ENCODE results near the gene RNU1-3. TPM values are rescaled to one million over a fixed set of nuclear protein-coding genes. Genes with fewer than 3 reads are reported as not detected.
"Not testable (repeated sequence)": the region's sequence is repeated elsewhere in the genome, so short reads cannot be mapped to it uniquely, and the experiment has no call there.

The RNU1-3 gene
- total and polyA plus RNA-seq, 2 of the 8 experiments (the other 6 are each of a cell fraction or from before 2014, with no cell fraction given): 145 to 1,303 TPM

- not testable (repeated sequence) for DNase-seq (ENCODE audit: low read depth in 1 of 2, low spot score in 2 of 2); H3K9me3 ChIP-seq (ENCODE audit: insufficient read depth in 2 of 2, low read depth in 1 of 2, low read length in 1 of 2); H2BK120ac ChIP-seq (replicated peaks; ENCODE audit: low read depth, low read length); H3K27ac ChIP-seq (ENCODE audit: low read depth, low read length); H2BK15ac ChIP-seq (ENCODE audit: low read length); FAIRE-seq; H4K8ac ChIP-seq (ENCODE audit: extremely low read depth, insufficient read depth, low read length); H2BK20ac ChIP-seq (ENCODE audit: low read length); H3K4me2 ChIP-seq (ENCODE audit: insufficient read depth in 1 of 2, low read depth in 2 of 2, low read length in 2 of 2); H3K27me3 ChIP-seq (replicated peaks in 1 of 4; ENCODE audit: control insufficient read depth in 3 of 4, extremely low read depth in 1 of 4, insufficient read depth in 3 of 4, low read length in 3 of 4); H3K23me2 ChIP-seq (ENCODE audit: low read depth, low read length); H4K20me1 ChIP-seq (replicated peaks in 1 of 2; ENCODE audit: control insufficient read depth in 1 of 2, insufficient read depth in 2 of 2, low read length in 2 of 2); H3K56ac ChIP-seq (replicated peaks; ENCODE audit: insufficient read length, low read depth, low read length); H3K79me2 ChIP-seq (ENCODE audit: control insufficient read depth in 1 of 2, insufficient read depth in 2 of 2, low read length in 2 of 2); H3K23ac ChIP-seq (ENCODE audit: insufficient read length); H3K79me1 ChIP-seq (ENCODE audit: low read depth, low read length); H3K4me1 ChIP-seq (replicated peaks in 1 of 4; ENCODE audit: control insufficient read depth in 3 of 4, insufficient read depth in 4 of 4, low read length in 3 of 4); H3K36me3 ChIP-seq (ENCODE audit: control insufficient read depth in 2 of 4, insufficient read depth in 4 of 4, low read length in 3 of 4); H4K5ac ChIP-seq (ENCODE audit: insufficient read length, low read depth, low read length); H3K9ac ChIP-seq (replicated peaks in 1 of 4; ENCODE audit: extremely low read depth in 1 of 4, low read depth in 3 of 4, low read length in 3 of 4); H3K18ac ChIP-seq (ENCODE audit: extremely low read depth, low read length); H3K14ac ChIP-seq (ENCODE audit: insufficient read length); H2AFZ ChIP-seq (ENCODE audit: low read length); H4K91ac ChIP-seq (replicated peaks; ENCODE audit: insufficient read length, low read length); H2BK5ac ChIP-seq (ENCODE audit: low read depth, low read length); H3K4me3 ChIP-seq (ENCODE audit: extremely low read depth in 1 of 4, insufficient read depth in 2 of 4, low read depth in 3 of 4, low read length in 4 of 4); H2BK12ac ChIP-seq (ENCODE audit: low read depth, low read length); H3K4ac ChIP-seq (replicated peaks; ENCODE audit: insufficient read length, low read depth, low read length); H2AK5ac ChIP-seq (ENCODE audit: low read depth, low read length)
- ChIA-PET POLR2A (ENCODE audit: partially characterized antibody) (interaction anchor here (1.2 kb wide), 1 partner anchor 15 kb away, joined by 3 read pairs; no protein-coding TSS in a partner anchor), CTCF (ENCODE audit: partially characterized antibody) (interaction anchor here (0.9 to 29.9 kb wide), 8 partner anchors 11 to 92 kb away, joined by 3 to 723 read pairs (median 4); no protein-coding TSS in a partner anchor)
- 73% methylated on average over 11 of the region's 14 CpGs; no CpG with 5 or more reads in 1 of the 2 experiments for WGBS, 2 experiments (ENCODE audit: extremely low coverage in 1 of 2, insufficient coverage in 1 of 2, insufficient read length in 1 of 2, insufficient replicate concordance in 2 of 2, low coverage in 1 of 2, low lambda C conversion rate in 2 of 2, missing lambda C conversion rate in 1 of 2)
These were observed 45.8 kb upstream of the RNU1-3 start for GRCh38 chr1:16712582-16712981.

DNA sequence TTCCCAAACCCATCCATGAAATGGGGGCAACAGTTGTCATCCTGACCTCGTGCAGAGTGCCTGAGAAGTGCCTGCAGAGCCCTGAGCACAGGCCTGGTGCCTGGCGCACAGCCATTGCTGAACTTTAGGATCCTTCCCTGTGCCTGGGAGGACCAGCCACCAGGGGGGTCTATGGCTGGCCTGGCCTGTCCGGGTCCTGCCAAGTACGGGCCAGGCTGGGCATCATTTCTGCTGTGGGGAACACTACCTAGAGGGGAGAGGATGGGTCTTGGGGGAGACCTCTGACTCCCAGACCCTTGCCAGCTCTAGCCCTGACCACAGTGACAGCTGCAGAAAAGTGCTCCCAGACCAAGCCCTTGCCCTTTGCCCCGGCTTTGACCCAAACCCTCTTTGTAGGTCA is 45.4 kb upstream of the RNU1-3 start:
- not testable (repeated sequence) for H3K23ac ChIP-seq (ENCODE audit: insufficient read length); H3K9me3 ChIP-seq (ENCODE audit: insufficient read depth in 2 of 2, low read depth in 1 of 2, low read length in 1 of 2); H4K8ac ChIP-seq (ENCODE audit: extremely low read depth, insufficient read depth, low read length); H3K9ac ChIP-seq (replicated peaks in 1 of 4; ENCODE audit: extremely low read depth in 1 of 4, low read depth in 3 of 4, low read length in 3 of 4); H4K91ac ChIP-seq (replicated peaks; ENCODE audit: insufficient read length, low read length); H4K20me1 ChIP-seq (replicated peaks in 1 of 2; ENCODE audit: control insufficient read depth in 1 of 2, insufficient read depth in 2 of 2, low read length in 2 of 2); H3K18ac ChIP-seq (ENCODE audit: extremely low read depth, low read length); H2BK120ac ChIP-seq (replicated peaks; ENCODE audit: low read depth, low read length); H3K14ac ChIP-seq (ENCODE audit: insufficient read length); H3K79me2 ChIP-seq (ENCODE audit: control insufficient read depth in 1 of 2, insufficient read depth in 2 of 2, low read length in 2 of 2); H2AK5ac ChIP-seq (ENCODE audit: low read depth, low read length); H3K79me1 ChIP-seq (ENCODE audit: low read depth, low read length); H3K23me2 ChIP-seq (ENCODE audit: low read depth, low read length); H2BK20ac ChIP-seq (ENCODE audit: low read length); H3K4me1 ChIP-seq (replicated peaks in 1 of 4; ENCODE audit: control insufficient read depth in 3 of 4, insufficient read depth in 4 of 4, low read length in 3 of 4); H3K4me3 ChIP-seq (ENCODE audit: extremely low read depth in 1 of 4, insufficient read depth in 2 of 4, low read depth in 3 of 4, low read length in 4 of 4); H3K56ac ChIP-seq (replicated peaks; ENCODE audit: insufficient read length, low read depth, low read length); H3K27ac ChIP-seq (ENCODE audit: low read depth, low read length); H3K4me2 ChIP-seq (ENCODE audit: insufficient read depth in 1 of 2, low read depth in 2 of 2, low read length in 2 of 2); FAIRE-seq; H4K5ac ChIP-seq (ENCODE audit: insufficient read length, low read depth, low read length); H3K36me3 ChIP-seq (ENCODE audit: control insufficient read depth in 2 of 4, insufficient read depth in 4 of 4, low read length in 3 of 4); H3K4ac ChIP-seq (replicated peaks; ENCODE audit: insufficient read length, low read depth, low read length); H3K27me3 ChIP-seq (replicated peaks in 1 of 4; ENCODE audit: control insufficient read depth in 3 of 4, extremely low read depth in 1 of 4, insufficient read depth in 3 of 4, low read length in 3 of 4); H2BK12ac ChIP-seq (ENCODE audit: low read depth, low read length); DNase-seq (ENCODE audit: low read depth in 1 of 2, low spot score in 2 of 2); H2AFZ ChIP-seq (ENCODE audit: low read length); H2BK5ac ChIP-seq (ENCODE audit: low read depth, low read length); H2BK15ac ChIP-seq (ENCODE audit: low read length)
- WGBS, 2 experiments (ENCODE audit: extremely low coverage in 1 of 2, insufficient coverage in 1 of 2, insufficient read length in 1 of 2, insufficient replicate concordance in 2 of 2, low coverage in 1 of 2, low lambda C conversion rate in 2 of 2, missing lambda C conversion rate in 1 of 2): 92% methylated on average over 4 of the region's 5 CpGs; no CpG with 5 or more reads in 1 of the 2 experiments
- ChIA-PET POLR2A (ENCODE audit: partially characterized antibody) (interaction anchor here (0.8 to 1.2 kb wide), 2 partner anchors 11 to 15 kb away, joined by 3 to 5 read pairs; no protein-coding TSS in a partner anchor), CTCF (ENCODE audit: partially characterized antibody) (interaction anchor here (0.9 to 29.9 kb wide), 5 partner anchors 14 to 91 kb away, joined by 3 to 723 read pairs (median 5); no protein-coding TSS in a partner anchor)

All from H1 (cell line).